ENCODE data around the gene LTBR.
A peak's percentile ranks its signal among the peaks of the same experiment; 100 is the strongest.

The LTBR gene

DNA sequence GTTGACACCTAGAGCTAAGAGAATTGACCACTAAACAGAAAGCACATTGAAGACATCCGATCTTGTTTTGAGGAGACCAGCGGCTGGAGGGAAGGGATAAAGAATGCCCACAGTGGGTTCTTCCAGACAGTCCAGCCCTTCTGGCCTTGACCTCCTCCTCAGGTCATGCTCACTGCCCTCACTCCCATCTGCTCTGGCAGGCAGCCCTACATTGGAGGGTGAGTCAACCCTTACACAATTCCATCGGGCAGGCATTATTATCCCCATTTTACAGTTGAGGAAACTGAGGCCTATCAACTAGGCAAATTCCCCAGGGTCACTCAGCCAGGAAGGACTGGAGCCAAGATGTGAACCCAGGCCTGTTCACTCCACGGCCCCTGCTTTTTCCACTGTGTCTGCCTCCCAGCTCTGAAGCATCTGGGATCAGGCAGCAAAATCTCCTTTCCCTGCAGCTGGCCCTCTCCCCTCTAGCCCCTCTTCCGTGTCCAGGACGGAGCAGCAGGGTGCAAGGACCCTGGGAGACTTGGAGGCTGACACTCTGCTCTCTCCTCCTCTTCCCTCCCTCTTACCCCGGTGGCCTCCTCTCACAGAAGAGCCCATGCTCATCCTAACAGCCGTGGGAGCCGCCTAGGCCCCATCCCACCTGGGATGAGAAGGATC, 13.9 kb upstream of the LTBR start:
- no peaks in the 10 kb centered on the region for H3K36me3 ChIP-seq (ENCODE audit: control insufficient read depth in 2 of 2, insufficient read depth in 1 of 2, low read length in 2 of 2)
- H3K4me1 ChIP-seq (ENCODE audit: control insufficient read depth, insufficient read depth, low read length), result peaks cover 18% of the 10 kb centered on the region
- no peak overlapping the region for H3K4me3 ChIP-seq (ENCODE audit: low read depth, low read length)
- H3K27ac ChIP-seq (ENCODE audit: extremely low read depth, low read depth, low read length), result peak overlapping the region; percentile 75
- H3K9me3 ChIP-seq (ENCODE audit: control insufficient read depth, insufficient read depth, low read depth, low read length), result no peaks in the 10 kb centered on the region
- ChIA-PET CTCF (interaction anchor here (0.6 to 3.0 kb wide), 7 partner anchors 9 to 96 kb away, joined by 3 to 23 read pairs (median 4); no protein-coding TSS in a partner anchor), POLR2A (interaction anchor here (0.9 to 3.4 kb wide), 6 partner anchors 24 to 166 kb away, joined by 3 to 37 read pairs (median 6); partner anchors contain the start of genes TNFRSF1A and VAMP1)
- TF ChIP-seq ZNF658 (tag by site-specific recombination; IDR thresholded peaks at IDR 0.05), result no peak
- no peak for TF ChIP-seq BCL11A (tag by site-specific recombination; IDR thresholded peaks at IDR 0.05; ENCODE audit: low read depth)
- TF ChIP-seq ZFHX2 (tag by site-specific recombination; conservative IDR thresholded peaks at IDR 0.05), result peak; percentile 51
- peak; percentile 60; the same call in 1 of the 2 replicates for TF ChIP-seq EGR2 (tag by site-specific recombination; IDR thresholded peaks at IDR 0.05; ENCODE audit: low read depth)
- no peak for TF ChIP-seq ZNF623 (tag by site-specific recombination; IDR thresholded peaks at IDR 0.05)
- TF ChIP-seq, protein P1, sequence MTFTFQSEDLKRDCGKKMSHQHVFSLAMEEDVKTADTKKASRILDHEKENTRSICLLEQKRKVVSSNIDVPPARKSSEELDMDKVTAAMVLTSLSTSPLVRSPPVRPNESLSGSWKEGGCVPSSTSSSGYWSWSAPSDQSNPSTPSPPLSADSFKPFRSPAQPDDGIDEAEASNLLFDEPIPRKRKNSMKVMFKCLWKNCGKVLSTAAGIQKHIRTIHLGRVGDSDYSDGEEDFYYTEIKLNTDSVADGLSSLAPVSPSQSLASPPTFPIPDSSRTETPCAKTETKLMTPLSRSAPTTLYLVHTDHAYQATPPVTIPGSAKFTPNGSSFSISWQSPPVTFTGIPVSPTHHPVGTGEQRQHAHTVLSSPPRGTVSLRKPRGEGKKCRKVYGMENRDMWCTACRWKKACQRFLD (tag by site-specific recombination; IDR thresholded peaks at IDR 0.05), result no peak

DNA sequence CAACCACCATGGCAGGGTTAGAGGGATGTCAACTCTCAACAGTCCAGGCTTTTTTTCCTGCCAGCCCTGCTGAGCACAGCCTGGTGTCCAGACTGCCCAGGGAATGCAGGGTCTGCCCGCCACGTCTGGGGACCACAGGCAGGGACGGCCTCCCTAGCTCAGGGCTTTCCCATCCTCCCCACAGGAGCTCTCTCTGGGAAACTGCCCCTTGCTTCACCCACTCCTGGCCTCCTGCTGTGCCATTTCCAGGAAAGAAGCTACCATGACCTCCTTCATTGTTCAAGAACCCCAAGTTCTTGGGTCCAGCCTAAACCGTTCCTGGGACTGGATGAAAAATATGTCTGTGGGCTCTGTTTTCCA, 13.4 kb upstream of the LTBR start:
- ChIA-PET CTCF (interaction anchor here (0.6 to 3.0 kb wide), 9 partner anchors 10 to 502 kb away, joined by 3 to 23 read pairs (median 4); partner anchors contain the start of gene SPSB2), POLR2A (interaction anchor here (0.6 to 3.4 kb wide), 13 partner anchors 8 to 481 kb away, joined by 3 to 37 read pairs (median 4); partner anchors contain the start of genes GAPDH, TNFRSF1A, USP5 and VAMP1)
- H3K4me1 ChIP-seq (ENCODE audit: control insufficient read depth, insufficient read depth, low read length), result peaks cover 18% of the 10 kb centered on the region
- no peaks in the 10 kb centered on the region for H3K9me3 ChIP-seq (ENCODE audit: control insufficient read depth, insufficient read depth, low read depth, low read length)
- no peaks in the 10 kb centered on the region for H3K36me3 ChIP-seq (ENCODE audit: control insufficient read depth in 2 of 2, insufficient read depth in 1 of 2, low read length in 2 of 2)
- TF ChIP-seq, protein P2, sequence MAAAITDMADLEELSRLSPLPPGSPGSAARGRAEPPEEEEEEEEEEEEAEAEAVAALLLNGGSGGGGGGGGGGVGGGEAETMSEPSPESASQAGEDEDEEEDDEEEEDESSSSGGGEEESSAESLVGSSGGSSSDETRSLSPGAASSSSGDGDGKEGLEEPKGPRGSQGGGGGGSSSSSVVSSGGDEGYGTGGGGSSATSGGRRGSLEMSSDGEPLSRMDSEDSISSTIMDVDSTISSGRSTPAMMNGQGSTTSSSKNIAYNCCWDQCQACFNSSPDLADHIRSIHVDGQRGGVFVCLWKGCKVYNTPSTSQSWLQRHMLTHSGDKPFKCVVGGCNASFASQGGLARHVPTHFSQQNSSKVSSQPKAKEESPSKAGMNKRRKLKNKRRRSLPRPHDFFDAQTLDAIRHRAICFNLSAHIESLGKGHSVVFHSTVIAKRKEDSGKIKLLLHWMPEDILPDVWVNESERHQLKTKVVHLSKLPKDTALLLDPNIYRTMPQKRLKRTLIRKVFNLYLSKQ (tag by site-specific recombination; IDR thresholded peaks at IDR 0.05; ENCODE audit: borderline replicate concordance), result no peak
- TF ChIP-seq, protein P3, sequence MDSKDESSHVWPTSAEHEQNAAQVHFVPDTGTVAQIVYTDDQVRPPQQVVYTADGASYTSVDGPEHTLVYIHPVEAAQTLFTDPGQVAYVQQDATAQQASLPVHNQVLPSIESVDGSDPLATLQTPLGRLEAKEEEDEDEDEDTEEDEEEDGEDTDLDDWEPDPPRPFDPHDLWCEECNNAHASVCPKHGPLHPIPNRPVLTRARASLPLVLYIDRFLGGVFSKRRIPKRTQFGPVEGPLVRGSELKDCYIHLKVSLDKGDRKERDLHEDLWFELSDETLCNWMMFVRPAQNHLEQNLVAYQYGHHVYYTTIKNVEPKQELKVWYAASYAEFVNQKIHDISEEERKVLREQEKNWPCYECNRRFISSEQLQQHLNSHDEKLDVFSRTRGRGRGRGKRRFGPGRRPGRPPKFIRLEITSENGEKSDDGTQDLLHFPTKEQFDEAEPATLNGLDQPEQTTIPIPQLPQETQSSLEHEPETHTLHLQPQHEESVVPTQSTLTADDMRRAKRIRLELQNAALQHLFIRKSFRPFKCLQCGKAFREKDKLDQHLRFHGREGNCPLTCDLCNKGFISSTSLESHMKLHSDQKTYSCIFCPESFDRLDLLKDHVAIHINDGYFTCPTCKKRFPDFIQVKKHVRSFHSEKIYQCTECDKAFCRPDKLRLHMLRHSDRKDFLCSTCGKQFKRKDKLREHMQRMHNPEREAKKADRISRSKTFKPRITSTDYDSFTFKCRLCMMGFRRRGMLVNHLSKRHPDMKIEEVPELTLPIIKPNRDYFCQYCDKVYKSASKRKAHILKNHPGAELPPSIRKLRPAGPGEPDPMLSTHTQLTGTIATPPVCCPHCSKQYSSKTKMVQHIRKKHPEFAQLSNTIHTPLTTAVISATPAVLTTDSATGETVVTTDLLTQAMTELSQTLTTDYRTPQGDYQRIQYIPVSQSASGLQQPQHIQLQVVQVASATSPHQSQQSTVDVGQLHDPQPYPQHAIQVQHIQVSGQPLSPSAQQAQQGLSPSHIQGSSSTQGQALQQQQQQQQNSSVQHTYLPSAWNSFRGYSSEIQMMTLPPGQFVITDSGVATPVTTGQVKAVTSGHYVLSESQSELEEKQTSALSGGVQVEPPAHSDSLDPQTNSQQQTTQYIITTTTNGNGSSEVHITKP (tag by site-specific recombination; IDR thresholded peaks at IDR 0.05), result peak; percentile 44
- TF ChIP-seq ZIC2 (tag by site-specific recombination; IDR thresholded peaks at IDR 0.05), result peak; percentile 68
- H3K27ac ChIP-seq (ENCODE audit: extremely low read depth, low read depth, low read length), result peak overlapping the region; percentile 75
- H3K4me3 ChIP-seq (ENCODE audit: low read depth, low read length), result no peak overlapping the region

DNA sequence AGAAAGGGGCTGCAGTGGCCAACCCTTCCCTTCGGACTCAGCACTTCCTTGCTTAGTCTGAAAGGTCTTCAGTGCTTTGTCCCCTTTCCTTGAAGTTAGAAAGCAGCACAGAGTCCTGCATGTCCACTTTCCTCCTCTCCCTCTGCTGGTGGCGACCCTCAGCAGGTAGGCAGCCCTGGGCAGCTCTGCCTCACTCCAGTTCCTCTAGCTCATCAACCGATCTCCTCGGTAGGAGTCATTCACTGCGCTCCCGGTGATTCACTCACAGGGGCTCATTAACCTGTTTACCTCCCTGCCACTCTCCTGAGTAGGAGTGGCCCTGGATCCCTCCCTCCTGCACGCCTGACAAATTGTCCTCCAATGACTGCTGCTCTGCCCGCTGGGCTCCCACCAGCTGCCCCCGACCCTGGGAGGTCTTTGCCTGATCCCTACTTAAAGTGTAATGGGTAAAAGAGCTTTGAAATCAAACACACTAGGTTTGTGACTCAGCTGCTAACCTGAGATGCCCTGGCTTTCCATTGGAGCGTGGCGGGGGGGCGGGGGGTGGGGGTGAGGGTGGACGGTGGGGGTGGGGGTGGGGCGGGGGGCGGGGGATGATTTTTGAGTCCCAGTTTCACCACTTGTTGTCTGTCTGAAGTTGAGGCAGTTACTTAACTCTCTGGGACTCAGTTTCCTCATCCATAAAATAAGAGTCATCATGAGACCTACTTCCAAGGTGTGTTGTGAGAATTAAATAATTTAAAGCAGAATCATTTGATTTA, 12.8 kb upstream of the LTBR start:
- CTCF ChIA-PET, result interaction anchor here (0.6 to 3.0 kb wide), 9 partner anchors 10 to 502 kb away, joined by 3 to 23 read pairs (median 4); partner anchors contain the start of gene SPSB2
- POLR2A ChIA-PET, result interaction anchor here (0.6 to 3.4 kb wide), 14 partner anchors 8 to 481 kb away, joined by 3 to 37 read pairs (median 4); partner anchors contain the start of genes GAPDH, TNFRSF1A, USP5 and VAMP1
- Histone ChIP-seq H3K36me3 (ENCODE audit: control insufficient read depth in 2 of 2, insufficient read depth in 1 of 2, low read length in 2 of 2) (no peaks in the 10 kb centered on the region), H3K4me1 (ENCODE audit: control insufficient read depth, insufficient read depth, low read length) (peaks cover 22% of the 10 kb centered on the region), H3K27ac (ENCODE audit: extremely low read depth, low read depth, low read length) (peak overlapping the region; percentile 75), H3K4me3 (ENCODE audit: low read depth, low read length) (no peak overlapping the region), H3K9me3 (ENCODE audit: control insufficient read depth, insufficient read depth, low read depth, low read length) (no peaks in the 10 kb centered on the region)
- TF ChIP-seq ZNF701 (tag by site-specific recombination; IDR thresholded peaks at IDR 0.05), result no peak
- no peak for TF ChIP-seq ZNF677 (tag by site-specific recombination; IDR thresholded peaks at IDR 0.05)
- TF ChIP-seq, protein P4, sequence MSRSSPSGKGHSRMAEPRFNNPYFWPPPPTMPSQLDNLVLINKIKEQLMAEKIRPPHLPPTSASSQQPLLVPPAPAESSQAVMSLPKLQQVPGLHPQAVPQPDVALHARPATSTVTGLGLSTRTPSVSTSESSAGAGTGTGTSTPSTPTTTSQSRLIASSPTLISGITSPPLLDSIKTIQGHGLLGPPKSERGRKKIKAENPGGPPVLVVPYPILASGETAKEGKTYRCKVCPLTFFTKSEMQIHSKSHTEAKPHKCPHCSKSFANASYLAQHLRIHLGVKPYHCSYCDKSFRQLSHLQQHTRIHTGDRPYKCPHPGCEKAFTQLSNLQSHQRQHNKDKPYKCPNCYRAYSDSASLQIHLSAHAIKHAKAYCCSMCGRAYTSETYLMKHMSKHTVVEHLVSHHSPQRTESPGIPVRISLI (tag by site-specific recombination; IDR thresholded peaks at IDR 0.05), result no peak
- peak; percentile 78 for TF ChIP-seq SCRT2 (tag by site-specific recombination; IDR thresholded peaks at IDR 0.05)
- no peak for TF ChIP-seq ZNF549 (tag by site-specific recombination; IDR thresholded peaks at IDR 0.05)
- TF ChIP-seq ZNF248 (tag by site-specific recombination; IDR thresholded peaks at IDR 0.05), result no peak
- TF ChIP-seq ZNF350 (tag by site-specific recombination; IDR thresholded peaks at IDR 0.05), result no peak
- TF ChIP-seq, protein P5, sequence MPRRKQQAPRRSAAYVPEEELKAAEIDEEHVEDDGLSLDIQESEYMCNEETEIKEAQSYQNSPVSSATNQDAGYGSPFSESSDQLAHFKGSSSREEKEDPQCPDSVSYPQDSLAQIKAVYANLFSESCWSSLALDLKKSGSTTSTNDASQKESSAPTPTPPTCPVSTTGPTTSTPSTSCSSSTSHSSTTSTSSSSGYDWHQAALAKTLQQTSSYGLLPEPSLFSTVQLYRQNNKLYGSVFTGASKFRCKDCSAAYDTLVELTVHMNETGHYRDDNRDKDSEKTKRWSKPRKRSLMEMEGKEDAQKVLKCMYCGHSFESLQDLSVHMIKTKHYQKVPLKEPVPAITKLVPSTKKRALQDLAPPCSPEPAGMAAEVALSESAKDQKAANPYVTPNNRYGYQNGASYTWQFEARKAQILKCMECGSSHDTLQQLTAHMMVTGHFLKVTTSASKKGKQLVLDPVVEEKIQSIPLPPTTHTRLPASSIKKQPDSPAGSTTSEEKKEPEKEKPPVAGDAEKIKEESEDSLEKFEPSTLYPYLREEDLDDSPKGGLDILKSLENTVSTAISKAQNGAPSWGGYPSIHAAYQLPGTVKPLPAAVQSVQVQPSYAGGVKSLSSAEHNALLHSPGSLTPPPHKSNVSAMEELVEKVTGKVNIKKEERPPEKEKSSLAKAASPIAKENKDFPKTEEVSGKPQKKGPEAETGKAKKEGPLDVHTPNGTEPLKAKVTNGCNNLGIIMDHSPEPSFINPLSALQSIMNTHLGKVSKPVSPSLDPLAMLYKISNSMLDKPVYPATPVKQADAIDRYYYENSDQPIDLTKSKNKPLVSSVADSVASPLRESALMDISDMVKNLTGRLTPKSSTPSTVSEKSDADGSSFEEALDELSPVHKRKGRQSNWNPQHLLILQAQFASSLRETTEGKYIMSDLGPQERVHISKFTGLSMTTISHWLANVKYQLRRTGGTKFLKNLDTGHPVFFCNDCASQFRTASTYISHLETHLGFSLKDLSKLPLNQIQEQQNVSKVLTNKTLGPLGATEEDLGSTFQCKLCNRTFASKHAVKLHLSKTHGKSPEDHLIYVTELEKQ (tag by site-specific recombination; IDR thresholded peaks at IDR 0.05; ENCODE audit: borderline replicate concordance), result peak; percentile 73; the same call in 1 of the 2 replicates
